ENCODE data around the gene RTKN. TPM values are rescaled to one million over a fixed set of nuclear protein-coding genes. Genes with fewer than 3 reads are reported as not detected.
A peak's percentile ranks its signal among the peaks of the same experiment; 100 is the strongest.

RTKN gene
- total and polyA plus RNA-seq, 2 of the 13 experiments (the other 11 are each of a cell fraction or from before 2014, with no cell fraction given): 159 to 166 TPM

GRCh38 chr2:74424139-74424992 is 17.4 kb downstream of the RTKN start (continued):
- TF ChIP-seq UBTF (CRISPR knock-in tag; IDR thresholded peaks at IDR 0.05) (0 out of 2 replicates have a peak, but pooled peaks have one; percentile 30), ZNF574 (CRISPR knock-in tag; IDR thresholded peaks at IDR 0.05) (0 out of 2 replicates have a peak, but pooled peaks have one; percentile 7), SP4 (CRISPR knock-in tag; IDR thresholded peaks at IDR 0.05) (peak; percentile 43; the same call in 1 of the 2 replicates), ARID2 (CRISPR knock-in tag; IDR thresholded peaks at IDR 0.05; ENCODE audit: borderline replicate concordance) (0 out of 2 replicates have a peak, but pooled peaks have one; percentile 45), SRSF1 (optimal IDR thresholded peaks at IDR 0.05; ENCODE audit: low read depth, low read length) (no peak), FOXA3 (CRISPR knock-in tag; IDR thresholded peaks at IDR 0.05) (no peak), PRMT3 (CRISPR knock-in tag; IDR thresholded peaks at IDR 0.05; ENCODE audit: borderline replicate concordance, low read depth) (peak; percentile 33; the same call in 1 of the 2 replicates), TFDP1 (CRISPR knock-in tag; IDR thresholded peaks at IDR 0.05; ENCODE audit: borderline replicate concordance) (no peak), ARID4A (CRISPR knock-in tag; IDR thresholded peaks at IDR 0.05; ENCODE audit: borderline replicate concordance) (peak; percentile 49), MED1 (CRISPR knock-in tag; IDR thresholded peaks at IDR 0.05) (peak; percentile 38; the same call in 1 of the 2 replicates), ZNF292 (CRISPR knock-in tag; IDR thresholded peaks at IDR 0.05; ENCODE audit: borderline replicate concordance, low read depth) (no peak)
